Measurements from ENCODE around the gene VPS52. TPM values are rescaled to one million over a fixed set of nuclear protein-coding genes. Genes with fewer than 3 reads are reported as not detected.
"Not testable (repeated sequence)": the region's sequence is repeated elsewhere in the genome, so short reads cannot be mapped to it uniquely, and the experiment has no call there.

Gene VPS52
- total RNA-seq, 1 experiment from 2014 or later: 21.1 TPM

DNA sequence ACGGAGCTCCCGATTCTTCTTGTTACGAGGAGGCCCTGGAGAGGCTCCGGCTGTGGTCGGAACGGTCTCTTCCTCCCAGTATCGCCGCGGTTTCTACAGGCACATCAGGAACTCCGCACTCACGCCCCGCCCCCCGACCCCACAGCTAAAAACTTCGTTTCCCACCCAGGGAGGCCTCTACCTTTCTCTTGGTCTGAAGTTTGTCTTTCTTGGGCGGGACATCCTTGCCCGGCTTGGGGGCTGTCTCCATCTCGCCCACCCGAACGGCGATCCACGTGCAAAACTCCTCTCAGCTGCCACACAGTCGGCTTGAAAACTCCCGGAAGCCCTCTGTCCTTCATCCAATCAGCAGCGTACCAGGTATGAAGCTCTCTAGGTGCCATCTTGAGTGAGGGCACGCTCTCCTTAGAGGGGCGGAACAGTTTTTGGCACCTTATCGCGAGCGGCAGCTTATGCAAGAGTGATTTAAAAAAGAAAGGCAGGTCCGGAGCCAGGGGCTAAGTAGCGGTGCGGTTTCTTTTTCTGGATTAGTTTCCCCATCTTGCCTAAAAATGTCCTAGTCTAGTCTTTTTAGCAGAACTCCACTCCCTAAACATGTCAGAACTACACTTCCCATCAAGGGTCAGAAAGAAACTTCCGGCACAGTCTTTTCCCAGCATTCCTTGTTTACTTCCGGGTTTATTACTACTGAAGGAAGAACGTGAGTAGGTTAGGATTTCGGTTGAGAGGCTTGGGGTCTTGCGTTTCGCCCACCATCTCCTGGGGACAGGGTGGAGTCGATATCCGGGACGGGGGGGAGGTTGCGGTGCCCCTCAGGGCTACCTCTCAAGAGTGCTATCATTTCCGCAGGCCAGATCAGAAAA lies 17.5 kb upstream of the VPS52 start, which contains the start of the genes PFDN6 and WDR46:
PFDN6 (plus strand) TSS at position 681 of the 863 bp plus-strand sequence. CDS start 256 bp downstream, outside the sequence.
WDR46 (minus strand) TSS at position 319 of the 863 bp plus-strand sequence; CDS start at position 250, 69 bp downstream.
- in situ Hi-C loops (cut with HindIII; ENCODE audit: low pct_unique_long_range_greater_than_20kb, low sequenced_read_pairs): no loop called here
- peak; percentile 94 for DNase-seq (ENCODE audit: low read depth)

- no peak for DNase-seq (ENCODE audit: low read depth)
- in situ Hi-C loops (cut with HindIII; ENCODE audit: low pct_unique_long_range_greater_than_20kb, low sequenced_read_pairs): no loop called here
Measured at GRCh38 chr6:33288141-33288920, 16.7 kb upstream of the VPS52 start.

GRCh38 chr6:33286946-33287914 lies 15.6 kb upstream of the VPS52 start:
- no peak for DNase-seq (ENCODE audit: low read depth)
- in situ Hi-C loops (cut with HindIII; ENCODE audit: low pct_unique_long_range_greater_than_20kb, low sequenced_read_pairs): no loop called here

DNA sequence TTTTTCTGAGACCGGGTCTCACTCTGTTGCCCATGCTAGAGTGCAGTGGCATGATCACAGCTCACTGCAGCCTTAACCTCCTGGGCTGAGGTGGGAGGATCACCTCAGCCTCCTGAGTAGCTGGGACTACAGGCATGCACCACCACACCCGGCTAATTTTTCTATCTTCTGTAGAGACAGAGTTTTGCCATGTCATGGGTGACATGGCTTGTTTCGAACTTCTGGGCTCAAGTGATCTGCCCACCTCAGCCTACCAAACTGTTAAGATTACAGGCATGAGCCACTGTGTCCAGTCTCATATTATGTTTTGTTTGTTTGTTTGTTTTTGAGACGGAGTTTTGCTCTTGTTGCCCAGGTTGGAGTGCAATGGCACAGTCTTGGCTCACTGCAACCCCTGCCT lies 13.5 kb upstream of the VPS52 start:
- DNase-seq (ENCODE audit: low read depth); in situ Hi-C loops (cut with HindIII; ENCODE audit: low pct_unique_long_range_greater_than_20kb, low sequenced_read_pairs): not testable (repeated sequence)

DNA sequence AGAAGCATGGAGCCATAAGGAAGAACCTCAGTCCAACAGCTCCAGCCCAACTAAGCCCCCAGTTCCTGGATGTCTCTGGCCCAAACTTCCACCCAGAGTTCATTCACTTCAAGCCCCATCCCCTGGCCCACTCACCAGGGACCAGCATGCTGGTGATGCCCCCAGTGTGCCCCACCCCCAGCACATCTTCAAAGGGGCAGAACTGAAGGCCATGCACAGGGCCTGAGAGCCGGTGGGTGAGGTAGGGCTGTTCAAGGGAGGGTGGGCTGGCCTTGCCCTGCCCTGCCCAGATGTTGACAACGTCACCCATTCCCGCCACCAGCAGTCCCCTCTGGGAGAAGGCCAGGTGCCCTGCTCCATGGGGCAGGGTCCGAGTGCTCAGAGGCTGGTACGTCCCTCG lies 8.9 kb upstream of the VPS52 start:
- in situ Hi-C loops (cut with HindIII; ENCODE audit: low pct_unique_long_range_greater_than_20kb, low sequenced_read_pairs): no loop called here
- DNase-seq (ENCODE audit: low read depth): no peak

DNA sequence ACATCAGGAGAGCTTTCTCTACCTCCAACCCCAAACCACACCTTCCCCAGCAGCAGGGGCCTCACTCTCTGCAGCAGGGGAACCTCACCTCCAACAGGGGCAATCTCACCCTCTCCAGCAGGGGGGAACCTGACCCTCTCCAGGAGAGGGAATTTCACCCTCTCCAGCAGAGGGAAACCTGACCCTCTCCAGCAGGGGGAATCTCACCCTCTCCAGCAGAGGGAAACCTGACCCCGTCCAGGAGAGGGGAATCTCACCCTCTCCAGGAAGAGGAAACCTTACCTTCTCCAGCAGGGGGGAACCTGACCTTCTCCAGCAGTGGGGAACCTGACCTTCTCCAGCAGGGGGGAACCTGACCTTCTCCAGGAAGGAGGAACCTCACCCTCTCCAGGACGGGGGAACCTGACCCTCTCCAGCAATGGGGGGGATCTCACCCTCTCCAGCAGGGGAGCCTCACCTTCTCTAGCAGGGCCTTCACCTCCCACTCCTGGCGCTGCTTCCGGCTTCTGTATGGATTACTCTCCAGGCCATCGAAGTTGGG lies 8.4 kb upstream of the VPS52 start:
- in situ Hi-C loops (cut with HindIII; ENCODE audit: low pct_unique_long_range_greater_than_20kb, low sequenced_read_pairs): no loop called here
- peak; percentile 59 for DNase-seq (ENCODE audit: low read depth)

DNA sequence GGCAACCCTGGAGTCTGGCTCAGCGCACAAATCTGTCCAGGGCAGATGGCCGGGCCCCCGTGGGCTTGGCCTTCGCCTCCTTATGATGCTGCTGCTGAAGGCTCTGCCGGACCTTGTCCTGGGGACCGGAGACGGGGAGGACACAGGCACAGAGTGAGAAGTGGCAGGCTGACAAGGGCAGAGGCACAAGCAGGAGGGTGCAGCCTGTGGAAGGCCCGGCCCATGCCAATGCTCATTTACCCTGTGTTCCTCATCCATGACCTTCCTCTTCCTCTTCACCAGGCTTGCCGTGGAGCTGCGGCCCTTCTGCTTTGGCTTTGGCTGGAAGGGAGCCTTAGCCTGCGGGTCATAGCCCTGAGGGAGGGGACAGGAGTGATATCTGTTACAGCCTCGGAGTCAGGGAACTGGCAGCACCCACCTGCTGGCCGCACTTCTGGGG lies 7.6 kb upstream of the VPS52 start:
- in situ Hi-C loops (cut with HindIII; ENCODE audit: low pct_unique_long_range_greater_than_20kb, low sequenced_read_pairs): no loop called here

DNA sequence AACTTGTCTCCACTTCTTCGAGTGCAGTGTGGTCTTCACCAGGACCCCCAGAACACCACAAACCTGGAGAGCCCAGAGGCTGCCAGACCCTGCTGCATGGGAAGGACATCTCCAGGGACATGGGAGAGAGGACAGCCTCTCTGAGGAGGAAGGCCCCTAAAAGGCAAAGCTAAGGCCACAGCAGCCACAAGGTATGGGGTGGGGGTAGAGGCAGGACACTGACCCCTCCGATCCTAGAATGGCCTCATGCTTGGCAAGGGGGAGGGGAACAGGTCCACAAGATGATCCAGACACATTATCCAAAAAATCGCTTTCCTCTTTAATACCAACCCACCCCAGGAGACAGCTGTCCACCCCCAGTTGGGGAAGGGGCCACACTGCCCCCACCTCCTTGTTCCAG lies 7.1 kb upstream of the VPS52 start:
- DNase-seq (ENCODE audit: low read depth): no peak
- in situ Hi-C loops (cut with HindIII; ENCODE audit: low pct_unique_long_range_greater_than_20kb, low sequenced_read_pairs): no loop called here

More for the DNA sequence above, 7.6 kb upstream of the VPS52 start:
- no peak for DNase-seq (ENCODE audit: low read depth)

DNA sequence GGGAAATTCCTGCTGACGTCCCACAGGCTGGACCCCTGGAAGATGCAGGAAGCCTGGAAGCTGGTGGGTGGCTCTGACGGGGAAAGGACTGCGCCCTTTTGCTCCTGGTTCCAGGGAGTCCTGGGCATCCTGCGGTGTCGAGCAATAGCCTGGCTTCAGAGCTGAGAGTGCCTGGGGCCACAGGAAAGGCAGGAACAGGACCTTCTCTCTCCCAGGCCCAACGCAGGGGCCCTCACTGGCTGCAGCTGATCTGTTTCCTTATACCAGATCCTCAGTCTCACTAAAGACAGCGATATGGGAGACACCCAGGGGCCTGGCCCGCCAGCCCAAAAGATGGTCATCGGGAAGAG lies 6.7 kb upstream of the VPS52 start:
- in situ Hi-C loops (cut with HindIII; ENCODE audit: low pct_unique_long_range_greater_than_20kb, low sequenced_read_pairs): no loop called here

GRCh38 chr6:33277663-33278391 lies 6.2 kb upstream of the VPS52 start:
- no peak for DNase-seq (ENCODE audit: low read depth)
- in situ Hi-C loops (cut with HindIII; ENCODE audit: low pct_unique_long_range_greater_than_20kb, low sequenced_read_pairs): no loop called here

More for the DNA sequence above, 6.7 kb upstream of the VPS52 start:
- no peak for DNase-seq (ENCODE audit: low read depth)

- in situ Hi-C loops (cut with HindIII; ENCODE audit: low pct_unique_long_range_greater_than_20kb, low sequenced_read_pairs): no loop called here
Measured at GRCh38 chr6:33276864-33277662, 5.4 kb upstream of the VPS52 start, which contains the start of gene B3GALT4. B3GALT4 (plus strand) TSS chr6:33277123; CDS start chr6:33277420, 297 bp downstream.

DNA sequence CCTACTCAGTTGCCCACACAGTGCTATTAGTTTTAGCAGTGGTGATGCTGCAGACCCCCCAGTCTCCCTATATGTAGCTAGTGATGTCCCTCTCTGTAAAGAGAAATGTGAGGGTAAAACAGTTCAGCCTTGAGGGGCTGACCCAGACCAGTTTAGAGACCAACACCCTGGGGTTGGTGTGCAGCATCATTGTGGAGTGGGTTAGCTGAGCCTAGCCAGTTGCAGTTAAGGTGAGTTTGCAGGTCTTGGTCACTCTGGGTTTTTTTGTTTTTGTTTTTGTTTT lies 4.8 kb upstream of the VPS52 start:
- in situ Hi-C loops (cut with HindIII; ENCODE audit: low pct_unique_long_range_greater_than_20kb, low sequenced_read_pairs): no loop called here
- DNase-seq (ENCODE audit: low read depth): no peak

More at GRCh38 chr6:33276864-33277662, 5.4 kb upstream of the VPS52 start, which contains the start of gene B3GALT4:
- DNase-seq (ENCODE audit: low read depth): no peak

- in situ Hi-C loops (cut with HindIII; ENCODE audit: low pct_unique_long_range_greater_than_20kb, low sequenced_read_pairs): not testable (repeated sequence)
Measured at GRCh38 chr6:33275795-33276580, 4.3 kb upstream of the VPS52 start.

DNA sequence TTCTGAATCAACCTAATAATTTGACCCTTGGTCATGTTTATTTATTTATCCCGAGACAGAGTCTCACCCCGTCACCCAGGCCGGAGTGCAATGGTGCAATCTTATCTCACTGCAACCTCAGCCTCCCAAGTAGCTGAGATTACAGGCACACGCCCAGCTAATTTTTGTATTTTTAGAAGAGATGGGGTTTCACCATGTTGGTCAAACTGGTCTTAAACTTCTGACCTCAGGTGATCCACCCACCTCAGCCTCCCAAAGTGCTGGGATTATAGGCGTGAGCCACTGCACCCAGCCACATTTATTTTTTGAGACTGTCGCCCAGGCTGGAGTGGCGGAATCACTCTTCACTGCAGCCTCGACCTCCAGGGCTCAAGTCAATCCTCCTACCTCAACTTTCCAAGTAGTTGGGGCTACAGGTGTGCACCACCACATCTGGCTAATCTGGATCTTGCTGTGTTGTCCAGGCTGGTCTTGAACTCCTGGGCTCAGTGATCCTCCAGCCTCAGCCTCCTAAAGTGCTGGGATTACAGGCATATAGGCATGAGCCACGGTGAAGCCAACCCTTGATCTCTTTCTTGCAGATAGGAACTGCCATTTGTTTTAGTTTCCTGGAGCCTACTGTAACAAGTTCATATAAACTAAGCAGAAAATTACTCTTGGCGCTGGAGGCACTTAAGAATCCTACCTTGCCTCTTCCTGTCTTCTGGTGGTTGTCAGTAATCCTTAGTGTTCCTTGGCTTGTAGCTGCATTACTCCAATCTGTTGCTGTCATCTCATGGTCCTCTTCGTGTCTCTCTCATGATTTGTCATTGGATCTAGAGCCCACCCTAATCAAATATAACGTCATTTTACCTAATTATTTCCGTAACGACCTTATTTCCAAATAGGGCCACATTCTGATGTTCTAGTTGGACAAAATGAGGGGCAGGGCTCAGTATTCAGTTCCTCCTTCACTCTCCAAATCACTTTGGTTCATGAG lies 2.5 kb upstream of the VPS52 start:
- DNase-seq (ENCODE audit: low read depth): no peak
- in situ Hi-C loops (cut with HindIII; ENCODE audit: low pct_unique_long_range_greater_than_20kb, low sequenced_read_pairs): no loop called here

More at GRCh38 chr6:33275795-33276580, 4.3 kb upstream of the VPS52 start:
- not testable (repeated sequence) for DNase-seq (ENCODE audit: low read depth)
